ENCODE data around the gene ATXN7L3B.

- TF ChIP-seq POLR2AphosphoS5 (IDR thresholded peaks at IDR 0.05; ENCODE audit: insufficient read depth, low read depth, low read length) (no peak), CTCF (IDR thresholded peaks at IDR 0.05; ENCODE audit: extremely low read depth in 1 of 2, insufficient read depth in 1 of 2, low read depth in 1 of 2, low read length in 2 of 2) (no peak), POLR2A (IDR thresholded peaks at IDR 0.05; ENCODE audit: low read depth, low read length) (no peak)
Measured at GRCh38 chr12:74541074-74541473, 3.4 kb downstream of the ATXN7L3B start.

Data from endothelial cell of umbilical vein (primary cell).